Measurements from ENCODE around the gene VWA5B2. TPM values are rescaled to one million over a fixed set of nuclear protein-coding genes. Genes with fewer than 3 reads are reported as not detected.
A peak's percentile ranks its signal among the peaks of the same experiment; 100 is the strongest.

Gene VWA5B2
- total and polyA plus RNA-seq, 2 of the 13 experiments (the other 11 are each of a cell fraction or from before 2014, with no cell fraction given): 0.03 to 0.04 TPM

DNA sequence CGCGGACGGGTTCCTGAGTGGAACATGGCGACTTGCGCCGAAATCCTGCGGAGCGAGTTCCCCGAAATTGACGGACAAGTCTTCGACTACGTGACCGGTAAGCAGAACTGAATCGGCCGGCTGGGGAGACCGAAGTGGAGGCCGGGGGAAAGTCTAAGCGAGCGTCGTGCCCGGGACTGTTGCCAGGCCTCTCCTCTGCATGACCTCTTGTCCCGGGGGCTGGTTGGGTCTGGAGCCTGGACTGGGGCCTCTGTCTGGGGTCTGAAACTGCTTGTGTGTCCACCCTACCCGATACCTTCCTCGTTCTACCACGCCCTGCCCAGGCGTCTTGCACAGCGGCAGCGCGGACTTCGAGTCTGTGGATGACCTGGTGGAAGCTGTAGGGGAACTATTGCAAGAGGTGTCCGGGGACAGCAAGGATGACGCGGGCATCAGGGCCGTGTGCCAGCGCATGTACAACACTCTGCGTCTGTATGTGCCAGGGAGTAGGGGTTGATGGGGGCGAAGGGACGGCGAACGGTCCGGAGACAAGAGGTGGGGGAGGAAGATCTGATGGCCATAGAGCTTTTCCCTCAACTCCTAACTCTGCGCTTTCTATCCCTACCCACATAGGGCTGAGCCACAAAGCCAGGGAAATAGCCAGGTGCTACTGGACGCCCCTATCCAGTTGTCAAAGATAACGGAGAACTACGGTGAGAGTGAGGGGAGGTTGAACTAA is 43.0 kb upstream of the VWA5B2 start, which contains the start of gene ABCF3 (continued):
- TF ChIP-seq, protein P1, sequence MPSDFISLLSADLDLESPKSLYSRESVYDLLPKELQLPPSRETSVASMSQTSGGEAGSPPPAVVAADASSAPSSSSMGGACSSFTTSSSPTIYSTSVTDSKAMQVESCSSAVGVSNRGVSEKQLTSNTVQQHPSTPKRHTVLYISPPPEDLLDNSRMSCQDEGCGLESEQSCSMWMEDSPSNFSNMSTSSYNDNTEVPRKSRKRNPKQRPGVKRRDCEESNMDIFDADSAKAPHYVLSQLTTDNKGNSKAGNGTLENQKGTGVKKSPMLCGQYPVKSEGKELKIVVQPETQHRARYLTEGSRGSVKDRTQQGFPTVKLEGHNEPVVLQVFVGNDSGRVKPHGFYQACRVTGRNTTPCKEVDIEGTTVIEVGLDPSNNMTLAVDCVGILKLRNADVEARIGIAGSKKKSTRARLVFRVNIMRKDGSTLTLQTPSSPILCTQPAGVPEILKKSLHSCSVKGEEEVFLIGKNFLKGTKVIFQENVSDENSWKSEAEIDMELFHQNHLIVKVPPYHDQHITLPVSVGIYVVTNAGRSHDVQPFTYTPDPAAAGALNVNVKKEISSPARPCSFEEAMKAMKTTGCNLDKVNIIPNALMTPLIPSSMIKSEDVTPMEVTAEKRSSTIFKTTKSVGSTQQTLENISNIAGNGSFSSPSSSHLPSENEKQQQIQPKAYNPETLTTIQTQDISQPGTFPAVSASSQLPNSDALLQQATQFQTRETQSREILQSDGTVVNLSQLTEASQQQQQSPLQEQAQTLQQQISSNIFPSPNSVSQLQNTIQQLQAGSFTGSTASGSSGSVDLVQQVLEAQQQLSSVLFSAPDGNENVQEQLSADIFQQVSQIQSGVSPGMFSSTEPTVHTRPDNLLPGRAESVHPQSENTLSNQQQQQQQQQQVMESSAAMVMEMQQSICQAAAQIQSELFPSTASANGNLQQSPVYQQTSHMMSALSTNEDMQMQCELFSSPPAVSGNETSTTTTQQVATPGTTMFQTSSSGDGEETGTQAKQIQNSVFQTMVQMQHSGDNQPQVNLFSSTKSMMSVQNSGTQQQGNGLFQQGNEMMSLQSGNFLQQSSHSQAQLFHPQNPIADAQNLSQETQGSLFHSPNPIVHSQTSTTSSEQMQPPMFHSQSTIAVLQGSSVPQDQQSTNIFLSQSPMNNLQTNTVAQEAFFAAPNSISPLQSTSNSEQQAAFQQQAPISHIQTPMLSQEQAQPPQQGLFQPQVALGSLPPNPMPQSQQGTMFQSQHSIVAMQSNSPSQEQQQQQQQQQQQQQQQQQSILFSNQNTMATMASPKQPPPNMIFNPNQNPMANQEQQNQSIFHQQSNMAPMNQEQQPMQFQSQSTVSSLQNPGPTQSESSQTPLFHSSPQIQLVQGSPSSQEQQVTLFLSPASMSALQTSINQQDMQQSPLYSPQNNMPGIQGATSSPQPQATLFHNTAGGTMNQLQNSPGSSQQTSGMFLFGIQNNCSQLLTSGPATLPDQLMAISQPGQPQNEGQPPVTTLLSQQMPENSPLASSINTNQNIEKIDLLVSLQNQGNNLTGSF (CRISPR knock-in tag; IDR thresholded peaks at IDR 0.05): no peak
- TF ChIP-seq AKAP8 (CRISPR knock-in tag; IDR thresholded peaks at IDR 0.05): 0 out of 2 replicates have a peak, but pooled peaks have one; percentile 6
- TF ChIP-seq GATA4 (IDR thresholded peaks at IDR 0.05; ENCODE audit: borderline replicate concordance, low read depth): no peak
- TF ChIP-seq, protein P2, sequence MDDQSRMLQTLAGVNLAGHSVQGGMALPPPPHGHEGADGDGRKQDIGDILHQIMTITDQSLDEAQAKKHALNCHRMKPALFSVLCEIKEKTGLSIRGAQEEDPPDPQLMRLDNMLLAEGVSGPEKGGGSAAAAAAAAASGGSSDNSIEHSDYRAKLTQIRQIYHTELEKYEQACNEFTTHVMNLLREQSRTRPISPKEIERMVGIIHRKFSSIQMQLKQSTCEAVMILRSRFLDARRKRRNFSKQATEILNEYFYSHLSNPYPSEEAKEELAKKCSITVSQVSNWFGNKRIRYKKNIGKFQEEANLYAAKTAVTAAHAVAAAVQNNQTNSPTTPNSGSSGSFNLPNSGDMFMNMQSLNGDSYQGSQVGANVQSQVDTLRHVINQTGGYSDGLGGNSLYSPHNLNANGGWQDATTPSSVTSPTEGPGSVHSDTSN (CRISPR knock-in tag; IDR thresholded peaks at IDR 0.05; ENCODE audit: borderline replicate concordance): no peak
- no peak for TF ChIP-seq SUZ12 (IDR thresholded peaks at IDR 0.05; ENCODE audit: low read depth, low read length)
- no peak for TF ChIP-seq DPF2 (CRISPR knock-in tag; IDR thresholded peaks at IDR 0.05; ENCODE audit: borderline replicate concordance, low read depth)
- no peak for TF ChIP-seq REL (CRISPR knock-in tag; conservative IDR thresholded peaks at IDR 0.05)
- TF ChIP-seq ZNF263 (CRISPR knock-in tag; IDR thresholded peaks at IDR 0.05): no peak
- no peak for TF ChIP-seq PHF5A (CRISPR knock-in tag; IDR thresholded peaks at IDR 0.05; ENCODE audit: low read depth, unreplicated experiment)
- no peak for TF ChIP-seq FOXC1 (CRISPR knock-in tag; IDR thresholded peaks at IDR 0.05; ENCODE audit: borderline replicate concordance)
- TF ChIP-seq HOXA7 (CRISPR knock-in tag; IDR thresholded peaks at IDR 0.05): no peak
- no peak; the same call in 1 of the 2 replicates for TF ChIP-seq ZNF670 (CRISPR knock-in tag; IDR thresholded peaks at IDR 0.05; ENCODE audit: borderline replicate concordance)
- no peak for TF ChIP-seq CENPT (CRISPR knock-in tag; IDR thresholded peaks at IDR 0.05; ENCODE audit: low read depth)
- TF ChIP-seq ZBTB8A (CRISPR knock-in tag; IDR thresholded peaks at IDR 0.05; ENCODE audit: borderline replicate concordance, low read depth): no peak
- TF ChIP-seq NFYB (CRISPR knock-in tag; IDR thresholded peaks at IDR 0.05): no peak
- TF ChIP-seq NFE2 (CRISPR knock-in tag; IDR thresholded peaks at IDR 0.05): no peak
- TF ChIP-seq SALL2 (CRISPR knock-in tag; IDR thresholded peaks at IDR 0.05): no peak
- TF ChIP-seq, protein P3, sequence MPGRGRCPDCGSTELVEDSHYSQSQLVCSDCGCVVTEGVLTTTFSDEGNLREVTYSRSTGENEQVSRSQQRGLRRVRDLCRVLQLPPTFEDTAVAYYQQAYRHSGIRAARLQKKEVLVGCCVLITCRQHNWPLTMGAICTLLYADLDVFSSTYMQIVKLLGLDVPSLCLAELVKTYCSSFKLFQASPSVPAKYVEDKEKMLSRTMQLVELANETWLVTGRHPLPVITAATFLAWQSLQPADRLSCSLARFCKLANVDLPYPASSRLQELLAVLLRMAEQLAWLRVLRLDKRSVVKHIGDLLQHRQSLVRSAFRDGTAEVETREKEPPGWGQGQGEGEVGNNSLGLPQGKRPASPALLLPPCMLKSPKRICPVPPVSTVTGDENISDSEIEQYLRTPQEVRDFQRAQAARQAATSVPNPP (CRISPR knock-in tag; IDR thresholded peaks at IDR 0.05): no peak
- no peak for TF ChIP-seq U2AF1 (optimal IDR thresholded peaks at IDR 0.05; ENCODE audit: low read depth, low read length)
- no peak for TF ChIP-seq ZNF430 (CRISPR knock-in tag; IDR thresholded peaks at IDR 0.05)
- TF ChIP-seq ZFP90 (CRISPR knock-in tag; IDR thresholded peaks at IDR 0.05; ENCODE audit: borderline replicate concordance): no peak
- no peak for TF ChIP-seq ZNF501 (CRISPR knock-in tag; IDR thresholded peaks at IDR 0.05)
- no peak for TF ChIP-seq CHD4 (IDR thresholded peaks at IDR 0.05; ENCODE audit: borderline replicate concordance, low read length)

Data from HepG2 (cell line).